Measurements from ENCODE around the gene LDLRAD2.

The LDLRAD2 gene

DNA sequence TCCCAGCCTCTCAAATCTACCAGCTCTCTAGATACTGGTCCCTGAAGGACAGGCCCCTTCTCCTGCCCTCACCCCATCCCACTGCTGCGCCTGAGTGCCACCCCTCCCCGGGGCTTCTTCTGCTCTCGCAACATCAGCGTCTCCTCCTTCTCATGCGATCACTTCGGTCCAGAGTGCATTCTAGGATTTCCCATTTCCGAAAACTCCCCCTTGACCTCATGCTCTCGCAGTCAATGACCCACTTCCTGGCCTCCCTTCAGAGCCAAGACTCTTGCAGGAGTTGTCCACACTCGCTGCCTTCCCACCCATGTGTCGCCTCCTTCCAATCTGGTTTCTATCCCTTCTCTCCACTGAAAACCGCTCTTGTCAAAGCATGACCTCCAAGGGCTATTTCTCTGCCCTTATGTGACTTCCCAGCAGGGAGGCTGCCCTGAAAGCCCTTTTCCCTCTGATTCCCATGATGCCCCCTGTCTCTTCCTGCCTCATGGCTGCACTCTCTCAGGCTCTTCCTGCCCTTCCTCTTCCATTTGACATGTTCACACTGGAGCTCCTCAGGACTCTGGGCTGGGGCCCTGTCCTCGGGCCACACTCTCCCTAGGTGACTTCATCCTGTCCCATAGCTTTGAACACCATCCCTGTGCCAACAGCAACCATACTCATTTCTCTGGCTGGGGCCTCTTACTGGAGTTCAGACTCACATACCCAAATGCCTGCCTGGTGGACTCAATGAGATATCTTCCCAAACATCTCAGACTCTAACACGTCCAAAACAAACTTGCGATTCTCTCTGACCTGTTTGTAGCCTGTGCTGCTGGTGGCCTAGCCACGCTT lies 46.0 kb downstream of the LDLRAD2 start:
- TF ChIP-seq, protein P1, sequence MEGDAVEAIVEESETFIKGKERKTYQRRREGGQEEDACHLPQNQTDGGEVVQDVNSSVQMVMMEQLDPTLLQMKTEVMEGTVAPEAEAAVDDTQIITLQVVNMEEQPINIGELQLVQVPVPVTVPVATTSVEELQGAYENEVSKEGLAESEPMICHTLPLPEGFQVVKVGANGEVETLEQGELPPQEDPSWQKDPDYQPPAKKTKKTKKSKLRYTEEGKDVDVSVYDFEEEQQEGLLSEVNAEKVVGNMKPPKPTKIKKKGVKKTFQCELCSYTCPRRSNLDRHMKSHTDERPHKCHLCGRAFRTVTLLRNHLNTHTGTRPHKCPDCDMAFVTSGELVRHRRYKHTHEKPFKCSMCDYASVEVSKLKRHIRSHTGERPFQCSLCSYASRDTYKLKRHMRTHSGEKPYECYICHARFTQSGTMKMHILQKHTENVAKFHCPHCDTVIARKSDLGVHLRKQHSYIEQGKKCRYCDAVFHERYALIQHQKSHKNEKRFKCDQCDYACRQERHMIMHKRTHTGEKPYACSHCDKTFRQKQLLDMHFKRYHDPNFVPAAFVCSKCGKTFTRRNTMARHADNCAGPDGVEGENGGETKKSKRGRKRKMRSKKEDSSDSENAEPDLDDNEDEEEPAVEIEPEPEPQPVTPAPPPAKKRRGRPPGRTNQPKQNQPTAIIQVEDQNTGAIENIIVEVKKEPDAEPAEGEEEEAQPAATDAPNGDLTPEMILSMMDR (IDR thresholded peaks at IDR 0.05; ENCODE audit: low read length, missing control alignments), result no peak
- no peak overlapping the region for H3K4me3 ChIP-seq (replicated peaks; ENCODE audit: low read depth, low read length)
- peak; percentile 10 for DNase-seq (ENCODE audit: low read depth)

DNA sequence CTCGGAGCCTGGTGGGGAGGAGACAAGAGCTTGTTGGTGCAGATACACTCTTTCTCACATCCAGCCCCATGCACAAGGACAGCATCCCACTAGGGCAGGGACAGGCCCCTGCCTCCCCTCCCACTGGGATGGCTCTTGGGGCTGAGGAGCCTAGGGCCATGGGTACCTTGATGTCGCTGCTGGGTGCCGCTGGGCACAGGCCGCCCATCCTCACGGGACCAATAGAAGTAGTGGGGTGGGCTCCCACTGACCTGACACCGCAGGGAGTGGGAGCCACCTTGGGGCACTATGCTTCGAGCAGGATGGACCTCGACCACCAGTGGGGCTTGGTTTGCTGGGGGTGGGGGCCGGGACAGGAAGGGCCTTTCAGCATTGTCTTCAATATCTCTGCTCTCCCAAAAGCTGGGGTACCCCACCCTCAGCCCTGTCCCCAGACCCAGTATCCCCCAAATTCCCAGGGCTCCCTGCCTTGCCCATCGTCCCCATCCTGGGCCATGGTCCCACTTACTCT lies 47.7 kb downstream of the LDLRAD2 start:
- no peak overlapping the region for H3K4me3 ChIP-seq (replicated peaks; ENCODE audit: low read depth, low read length)
- DNase-seq (ENCODE audit: low read depth), result no peak
- TF ChIP-seq, protein P1 (IDR thresholded peaks at IDR 0.05; ENCODE audit: low read length, missing control alignments), result no peak

DNA sequence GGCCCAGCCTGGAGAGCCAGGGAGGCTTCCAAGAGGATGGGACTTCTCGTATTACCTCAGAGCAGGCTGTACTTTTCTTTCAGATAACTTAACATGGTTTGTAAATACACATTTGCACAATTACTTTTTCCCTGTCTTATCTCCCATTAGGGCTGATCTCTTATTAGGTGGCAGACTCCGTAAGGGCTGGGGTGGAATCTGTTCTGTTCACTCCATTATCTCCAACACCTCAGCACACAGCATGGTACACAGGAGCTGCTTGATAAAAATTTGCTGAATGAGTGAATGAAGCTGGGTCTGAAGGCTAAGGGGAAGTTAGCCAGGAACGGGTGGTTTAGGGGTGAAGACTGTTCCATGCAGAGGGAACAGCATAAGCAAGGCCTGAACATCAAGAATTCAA lies 48.9 kb downstream of the LDLRAD2 start:
- no peak overlapping the region for H3K4me3 ChIP-seq (replicated peaks; ENCODE audit: low read depth, low read length)
- no peak for DNase-seq (ENCODE audit: low read depth)
- TF ChIP-seq, protein P1 (IDR thresholded peaks at IDR 0.05; ENCODE audit: low read length, missing control alignments), result no peak

DNA sequence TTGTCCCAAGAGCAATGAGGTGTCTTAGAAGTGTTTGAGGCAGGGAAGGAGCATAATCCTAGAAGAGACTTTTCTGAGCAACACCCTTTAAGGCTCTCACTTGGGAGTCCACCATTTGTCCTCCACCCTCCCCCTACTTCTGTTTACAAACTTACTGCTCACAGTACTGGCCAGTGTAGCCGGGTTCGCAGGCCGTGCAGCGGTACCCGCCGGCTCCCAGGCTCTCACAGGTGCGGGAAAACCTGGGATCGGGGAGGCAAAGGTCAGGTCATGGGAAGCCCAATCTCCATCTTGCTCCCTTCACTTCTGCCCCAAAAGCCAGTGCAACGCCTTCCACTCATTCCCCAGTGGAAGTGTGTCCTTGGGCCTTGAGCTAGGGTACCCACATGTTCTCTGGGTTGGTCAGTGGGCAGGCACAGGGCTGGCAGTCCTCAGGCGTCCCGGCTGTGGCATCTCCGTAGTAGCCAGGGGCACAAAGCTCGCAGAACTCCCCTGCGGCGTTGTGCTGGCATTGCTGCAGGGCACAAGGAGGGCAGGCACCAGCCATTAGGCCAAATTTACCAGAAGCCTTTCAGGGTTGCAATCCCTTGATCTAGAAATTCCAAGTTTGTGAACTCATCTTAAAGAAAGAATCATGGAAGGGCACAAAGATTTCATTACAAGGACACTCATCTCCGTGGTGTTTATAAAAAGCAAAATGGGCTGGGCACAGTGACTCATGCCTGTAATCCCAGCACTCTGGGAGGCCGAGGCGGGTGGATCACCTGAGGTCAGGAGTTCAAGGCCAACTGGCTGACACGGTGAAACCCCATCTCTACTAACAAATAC lies 49.8 kb downstream of the LDLRAD2 start:
- H3K4me3 ChIP-seq (replicated peaks; ENCODE audit: low read depth, low read length), result no peak overlapping the region
- peak; percentile 28 for DNase-seq (ENCODE audit: low read depth)
- TF ChIP-seq, protein P1 (IDR thresholded peaks at IDR 0.05; ENCODE audit: low read length, missing control alignments), result no peak

DNA sequence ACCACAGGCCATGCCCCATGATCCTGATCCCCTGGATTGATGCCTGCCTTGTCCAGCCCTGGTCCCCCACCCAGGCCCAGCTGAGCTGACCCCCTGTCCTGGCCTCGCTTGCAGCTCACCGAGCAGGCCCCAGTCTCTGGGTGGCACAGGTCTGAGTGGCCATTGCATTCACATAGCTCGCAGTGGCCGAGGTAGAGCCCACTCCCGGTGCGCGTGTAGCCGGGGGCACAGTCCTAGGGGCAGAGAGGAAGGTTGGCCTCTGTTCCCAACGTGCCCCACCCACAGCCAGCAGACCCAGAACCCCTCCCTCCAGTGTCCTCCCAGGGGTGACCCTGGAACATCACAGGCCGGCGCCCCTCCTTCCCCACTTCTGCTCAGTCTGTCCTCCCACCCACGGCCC lies 51.9 kb downstream of the LDLRAD2 start:
- no peak for DNase-seq (ENCODE audit: low read depth)
- TF ChIP-seq, protein P1 (IDR thresholded peaks at IDR 0.05; ENCODE audit: low read length, missing control alignments), result no peak
- H3K4me3 ChIP-seq (replicated peaks; ENCODE audit: low read depth, low read length), result no peak overlapping the region

DNA sequence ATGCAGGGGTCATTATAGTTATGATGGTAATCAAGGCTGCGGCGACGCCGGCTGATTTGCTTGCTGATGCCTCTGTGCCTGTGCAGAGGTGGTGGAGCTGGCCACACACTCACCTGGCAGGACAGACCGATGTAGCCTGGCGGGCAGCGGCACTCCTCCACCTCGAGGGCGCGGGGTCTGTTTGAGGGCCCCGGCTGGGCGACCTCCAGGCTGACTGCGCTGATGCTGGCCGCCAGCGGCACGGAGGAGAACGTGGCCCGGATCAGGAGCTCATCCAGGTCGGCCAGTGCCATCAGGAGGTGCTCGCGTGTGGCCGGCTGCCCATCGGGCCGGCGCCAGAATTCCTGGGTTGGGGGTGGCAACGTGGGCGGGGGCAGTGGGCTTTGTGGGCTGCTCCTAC lies 52.7 kb downstream of the LDLRAD2 start:
- no peak overlapping the region for H3K4me3 ChIP-seq (replicated peaks; ENCODE audit: low read depth, low read length)
- TF ChIP-seq, protein P1 (IDR thresholded peaks at IDR 0.05; ENCODE audit: low read length, missing control alignments), result no peak
- DNase-seq (ENCODE audit: low read depth), result no peak
